ENCODE results near the gene PGAM1.

PGAM1 gene

GRCh38 chr10:97445722-97446639 lies 20.0 kb downstream of the PGAM1 start, which contains the start of the genes EXOSC1 and ZDHHC16 (continued):
- TF ChIP-seq ZNF518A (tag by site-specific recombination; conservative IDR thresholded peaks at IDR 0.05; ENCODE audit: low read depth) (0 out of 2 replicates have a peak, but pooled peaks have one; percentile 28), ZXDB (tag by site-specific recombination; IDR thresholded peaks at IDR 0.05) (peak; percentile 62; the same call in 1 of the 2 replicates), ZNF843 (tag by site-specific recombination; IDR thresholded peaks at IDR 0.05) (0 out of 2 replicates have a peak, but pooled peaks have one; percentile 41), REST (tag by site-specific recombination; IDR thresholded peaks at IDR 0.05) (peak; percentile 81), YY2 (tag by site-specific recombination; IDR thresholded peaks at IDR 0.05) (peak; percentile 93), IKZF3 (tag by site-specific recombination; IDR thresholded peaks at IDR 0.05) (no peak), ZNF623 (tag by site-specific recombination; IDR thresholded peaks at IDR 0.05) (0 out of 2 replicates have a peak, but pooled peaks have one; percentile 10), KLF8 (tag by site-specific recombination; IDR thresholded peaks at IDR 0.05) (peak; percentile 83), ZNF639 (tag by site-specific recombination; IDR thresholded peaks at IDR 0.05) (peak; percentile 39; the same call in 1 of the 2 replicates), ZNF501 (tag by site-specific recombination; IDR thresholded peaks at IDR 0.05) (peak; percentile 81; the same call in 1 of the 2 replicates), PRDM10 (tag by site-specific recombination; IDR thresholded peaks at IDR 0.05) (peak; percentile 45), MEIS1 (CRISPR knock-in tag; IDR thresholded peaks at IDR 0.05; ENCODE audit: borderline replicate concordance) (no peak), ZEB2 (tag by site-specific recombination; IDR thresholded peaks at IDR 0.05) (peak; percentile 68; the same call in 1 of the 2 replicates), KLF16 (tag by site-specific recombination; IDR thresholded peaks at IDR 0.05) (peak; percentile 72; the same call in 1 of the 2 replicates), ZNF274 (IDR thresholded peaks at IDR 0.05; ENCODE audit: low read length) (no peak), ZNF274 (tag by site-specific recombination; IDR thresholded peaks at IDR 0.05; ENCODE audit: borderline replicate concordance) (no peak), ZNF76 (tag by site-specific recombination; IDR thresholded peaks at IDR 0.05; ENCODE audit: borderline replicate concordance, low read depth) (peak; percentile 87; the same call in 1 of the 2 replicates), ZNF335 (tag by site-specific recombination; conservative IDR thresholded peaks at IDR 0.05) (peak; percentile 98), ZBTB8A (tag by site-specific recombination; IDR thresholded peaks at IDR 0.05) (peak; percentile 97), ZSCAN30 (tag by site-specific recombination; IDR thresholded peaks at IDR 0.05) (peak; percentile 73), ZNF610 (tag by site-specific recombination; IDR thresholded peaks at IDR 0.05; ENCODE audit: borderline replicate concordance) (peak; percentile 18; the same call in 1 of the 2 replicates), ZNF449 (tag by site-specific recombination; IDR thresholded peaks at IDR 0.05) (peak; percentile 64; the same call in 1 of the 2 replicates), ZBTB48 (tag by site-specific recombination; IDR thresholded peaks at IDR 0.05) (peak; percentile 80; the same call in 1 of the 2 replicates)

Data from HEK293 (cell line).